Cardiac muscle cell (in vitro differentiated cells and primary cell): Measurements from ENCODE around the gene CELF1. TPM values are rescaled to one million over a fixed set of nuclear protein-coding genes. Genes with fewer than 3 reads are reported as not detected.

ENCODE experiments used
- DNase-seq, 2 donors: peaks; one replicate each; pipeline versions ENCODE4 v3.0.0 to v3.0.0-alpha.2; 2010 to 2017; ENCODE audit warnings: low read depth in 1 of 2, low spot score in 1 of 2
- H3K27ac ChIP-seq: fragments of 200-600 bp; sonication (generic); 2 replicates; pipeline ENCODE4 v1.5.1; 2016
- H3K27me3 ChIP-seq: fragments of 200-600 bp; sonication (generic); 2 replicates; pipeline ENCODE4 v1.6.0; 2016; ENCODE audit warnings: control low read depth
- H3K36me3 ChIP-seq: fragments of 200-600 bp; sonication (generic); 2 replicates; pipeline ENCODE4 v1.5.1; 2016; ENCODE audit warnings: control low read depth
- H3K4me1 ChIP-seq: fragments of 200-600 bp; sonication (generic); 2 replicates; pipeline ENCODE4 v1.8.1; 2017; ENCODE audit warnings: low read depth, mild to moderate bottlenecking, mixed run types
- H3K4me3 ChIP-seq: fragments of 200-600 bp; sonication (generic); 2 replicates; pipeline ENCODE4 v1.5.1; 2016; ENCODE audit warnings: mild to moderate bottlenecking
- H3K9me3 ChIP-seq: fragments of 200-600 bp; sonication (generic); 2 replicates; pipeline ENCODE4 v1.5.1; 2017; ENCODE audit warnings: low read depth, mild to moderate bottlenecking, control low read depth
- polyA plus RNA-seq: library from polyadenylated mRNA; unstranded; fragments of >200 nt; fragmentation: Nextera tagmentation; extraction: Ambion mirVana; gene quantifications from 2 replicates; pipeline ENCODE4 v1.2.1, GENCODE V29; 2016
- total RNA-seq: library from RNA; depleted of rRNA; stranded (reverse); fragments of >200 nt; gene quantifications from 2 replicates; pipeline ENCODE4 v1.2.3, GENCODE V29; 2016
- TF ChIP-seq, protein P1 (sequence below): IDR thresholded peaks from 2 replicates; pipeline ENCODE4 v1.5.1; 2012; ENCODE audit warnings: low read depth, mild to moderate bottlenecking, low read length

Gene CELF1
- total and polyA plus RNA-seq, 2 experiments from 2014 or later, result 98.9 to 178 TPM

GRCh38 chr11:47453365-47453764 lies 99.6 kb downstream of the CELF1 start:
- Histone ChIP-seq H3K9me3 (no peaks in the 10 kb centered on the region), H3K27ac (no peak overlapping the region), H3K4me1 (no peaks in the 10 kb centered on the region), H3K27me3 (no peaks in the 10 kb centered on the region), H3K4me3 (no peak overlapping the region), H3K36me3 (no peaks in the 10 kb centered on the region)
- TF ChIP-seq, protein P1, sequence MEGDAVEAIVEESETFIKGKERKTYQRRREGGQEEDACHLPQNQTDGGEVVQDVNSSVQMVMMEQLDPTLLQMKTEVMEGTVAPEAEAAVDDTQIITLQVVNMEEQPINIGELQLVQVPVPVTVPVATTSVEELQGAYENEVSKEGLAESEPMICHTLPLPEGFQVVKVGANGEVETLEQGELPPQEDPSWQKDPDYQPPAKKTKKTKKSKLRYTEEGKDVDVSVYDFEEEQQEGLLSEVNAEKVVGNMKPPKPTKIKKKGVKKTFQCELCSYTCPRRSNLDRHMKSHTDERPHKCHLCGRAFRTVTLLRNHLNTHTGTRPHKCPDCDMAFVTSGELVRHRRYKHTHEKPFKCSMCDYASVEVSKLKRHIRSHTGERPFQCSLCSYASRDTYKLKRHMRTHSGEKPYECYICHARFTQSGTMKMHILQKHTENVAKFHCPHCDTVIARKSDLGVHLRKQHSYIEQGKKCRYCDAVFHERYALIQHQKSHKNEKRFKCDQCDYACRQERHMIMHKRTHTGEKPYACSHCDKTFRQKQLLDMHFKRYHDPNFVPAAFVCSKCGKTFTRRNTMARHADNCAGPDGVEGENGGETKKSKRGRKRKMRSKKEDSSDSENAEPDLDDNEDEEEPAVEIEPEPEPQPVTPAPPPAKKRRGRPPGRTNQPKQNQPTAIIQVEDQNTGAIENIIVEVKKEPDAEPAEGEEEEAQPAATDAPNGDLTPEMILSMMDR, result no peak
- DNase-seq, result no peak

GRCh38 chr11:47451990-47452389 lies 100.9 kb downstream of the CELF1 start:
- no peak for DNase-seq
- Histone ChIP-seq H3K27ac (no peak overlapping the region), H3K9me3 (no peaks in the 10 kb centered on the region), H3K4me1 (no peaks in the 10 kb centered on the region), H3K4me3 (no peak overlapping the region), H3K27me3 (no peaks in the 10 kb centered on the region), H3K36me3 (no peaks in the 10 kb centered on the region)
- TF ChIP-seq, protein P1, result no peak

DNA sequence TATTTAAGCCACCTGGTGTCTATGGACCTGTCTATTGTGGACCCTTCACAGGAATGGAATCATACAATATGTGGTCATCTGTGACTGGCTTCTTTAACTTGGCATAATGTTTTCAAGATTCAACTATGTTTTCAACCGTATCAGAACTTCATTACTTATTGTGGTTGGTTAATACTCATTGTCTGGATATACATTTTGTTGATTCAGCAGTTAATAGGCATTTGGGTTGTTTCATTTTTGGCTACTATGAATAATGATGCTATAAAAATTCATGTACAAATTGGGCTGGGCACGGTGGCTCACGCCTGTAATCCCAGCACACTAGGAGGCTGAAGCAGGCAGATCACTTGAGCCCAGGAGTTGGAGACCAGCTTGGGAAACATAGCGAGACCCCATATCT lies 101.5 kb downstream of the CELF1 start:
- H3K36me3 ChIP-seq, result no peaks in the 10 kb centered on the region
- no peaks in the 10 kb centered on the region for H3K27me3 ChIP-seq
- no peak overlapping the region for H3K27ac ChIP-seq
- no peaks in the 10 kb centered on the region for H3K9me3 ChIP-seq
- no peak for DNase-seq
- no peak overlapping the region for H3K4me3 ChIP-seq
- no peaks in the 10 kb centered on the region for H3K4me1 ChIP-seq
- TF ChIP-seq, protein P1, result no peak

- no peak for DNase-seq
- H3K27me3 ChIP-seq, result no peaks in the 10 kb centered on the region
- H3K27ac ChIP-seq, result no peak overlapping the region
- no peaks in the 10 kb centered on the region for H3K36me3 ChIP-seq
- TF ChIP-seq, protein P1, result no peak
- no peaks in the 10 kb centered on the region for H3K9me3 ChIP-seq
- H3K4me3 ChIP-seq, result no peak overlapping the region
- H3K4me1 ChIP-seq, result no peaks in the 10 kb centered on the region
These were observed 103.4 kb downstream of the CELF1 start for GRCh38 chr11:47449541-47449940.

- H3K36me3 ChIP-seq, result no peaks in the 10 kb centered on the region
- no peaks in the 10 kb centered on the region for H3K27me3 ChIP-seq
- H3K4me3 ChIP-seq, result no peak within 1 kb of the TSS
- H3K9me3 ChIP-seq, result no peaks in the 10 kb centered on the region
- H3K4me1 ChIP-seq, result no peaks in the 10 kb centered on the region
- no peak for DNase-seq
- TF ChIP-seq, protein P1, result no peak
- no peak within 1 kb of the TSS for H3K27ac ChIP-seq
These were observed 104.1 kb downstream of the CELF1 start, which contains the start of gene RAPSN for GRCh38 chr11:47448566-47449427. RAPSN (minus strand) TSS chr11:47449136; CDS start chr11:47448964, 172 bp downstream.
